Memory B cell (primary cell): Measurements from ENCODE around the gene GPBP1L1.

Experiments
- ATAC-seq: fragments of 150-1000 bp; cut with Tn5 transposase; 2 replicates; pipeline ENCODE4 v1.10.0; 2021; ENCODE audit warnings: low read depth, mild to moderate bottlenecking, moderate library complexity
- DNase-seq, 2 donors: peaks; one replicate each; pipeline ENCODE4 v3.0.0; 2022; ENCODE audit warnings: low spot score in 2 of 2
- H3K27ac Mint-ChIP-seq: one replicate; pipeline ENCODE4 v1.8.0; 2022; ENCODE audit warnings: mild to moderate bottlenecking, moderate library complexity, mixed read lengths
- H3K27me3 Mint-ChIP-seq: one replicate; pipeline ENCODE4 v1.8.0; 2022; ENCODE audit warnings: mixed read lengths
- H3K36me3 Mint-ChIP-seq: one replicate; pipeline ENCODE4 v1.8.0; 2022; ENCODE audit warnings: mild to moderate bottlenecking, mixed read lengths
- H3K4me1 Mint-ChIP-seq: one replicate; pipeline ENCODE4 v1.8.0; 2022; ENCODE audit warnings: mixed read lengths
- H3K4me3 Mint-ChIP-seq: one replicate; pipeline ENCODE4 v1.8.0; 2022; ENCODE audit warnings: mild to moderate bottlenecking, moderate library complexity, mixed read lengths
- H3K9me3 Mint-ChIP-seq: one replicate; pipeline ENCODE4 v1.8.0; 2022; ENCODE audit warnings: mixed read lengths

GPBP1L1 gene

DNA sequence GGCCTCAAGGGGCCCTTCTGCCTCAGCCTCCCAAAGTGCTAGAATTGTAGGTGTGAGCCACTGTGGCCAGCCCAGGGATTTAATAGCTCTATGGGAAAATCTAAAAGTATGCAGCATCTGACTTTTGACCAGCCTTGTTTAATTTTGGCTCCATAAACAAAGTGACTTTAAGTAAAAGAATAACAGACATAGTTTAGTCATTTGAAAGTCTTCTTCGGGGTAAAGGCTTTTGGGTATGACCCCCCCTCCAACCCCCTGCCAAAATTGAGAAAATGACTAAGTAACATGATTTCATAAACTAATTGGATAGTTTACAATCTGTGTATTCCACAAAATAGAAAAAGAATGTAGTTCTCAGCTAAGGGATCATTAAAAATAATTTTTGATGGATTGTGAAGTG is 17.0 kb downstream of the GPBP1L1 start:
- no peak overlapping the region for H3K4me3 Mint-ChIP-seq
- peaks cover 38% of the 10 kb centered on the region for H3K4me1 Mint-ChIP-seq
- DNase-seq (no peak), ATAC-seq (no peak)
- no peaks in the 10 kb centered on the region for H3K9me3 Mint-ChIP-seq
- H3K27me3 Mint-ChIP-seq: no peaks in the 10 kb centered on the region
- H3K36me3 Mint-ChIP-seq: peaks cover 16% of the 10 kb centered on the region
- H3K27ac Mint-ChIP-seq: peak overlapping the region; percentile 67

DNA sequence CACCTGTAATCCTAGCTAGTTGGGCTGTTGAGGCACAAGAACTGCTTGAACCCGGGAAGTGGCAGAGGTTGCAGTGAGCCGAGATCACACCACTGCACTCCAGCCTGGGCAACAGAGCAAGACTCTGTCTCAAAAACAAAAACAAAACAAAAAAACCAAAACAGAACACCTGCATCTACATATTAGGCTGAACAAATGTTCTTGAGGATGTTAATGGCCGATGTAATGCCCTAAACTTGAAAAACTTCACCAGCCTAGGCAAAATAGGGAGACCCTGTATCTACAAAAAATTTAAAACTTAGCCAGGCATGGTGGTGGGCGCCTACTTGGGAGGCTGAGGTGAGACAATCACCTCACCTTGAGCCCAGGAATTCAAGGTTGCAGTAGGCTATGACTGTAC is 17.8 kb downstream of the GPBP1L1 start:
- Mint-ChIP-seq H3K27me3 (no peaks in the 10 kb centered on the region), H3K36me3 (peaks cover 16% of the 10 kb centered on the region), H3K4me3 (no peak overlapping the region), H3K27ac (no peak overlapping the region), H3K4me1 (peaks cover 37% of the 10 kb centered on the region), H3K9me3 (no peaks in the 10 kb centered on the region)
- no peak for ATAC-seq
- DNase-seq: no peak

DNA sequence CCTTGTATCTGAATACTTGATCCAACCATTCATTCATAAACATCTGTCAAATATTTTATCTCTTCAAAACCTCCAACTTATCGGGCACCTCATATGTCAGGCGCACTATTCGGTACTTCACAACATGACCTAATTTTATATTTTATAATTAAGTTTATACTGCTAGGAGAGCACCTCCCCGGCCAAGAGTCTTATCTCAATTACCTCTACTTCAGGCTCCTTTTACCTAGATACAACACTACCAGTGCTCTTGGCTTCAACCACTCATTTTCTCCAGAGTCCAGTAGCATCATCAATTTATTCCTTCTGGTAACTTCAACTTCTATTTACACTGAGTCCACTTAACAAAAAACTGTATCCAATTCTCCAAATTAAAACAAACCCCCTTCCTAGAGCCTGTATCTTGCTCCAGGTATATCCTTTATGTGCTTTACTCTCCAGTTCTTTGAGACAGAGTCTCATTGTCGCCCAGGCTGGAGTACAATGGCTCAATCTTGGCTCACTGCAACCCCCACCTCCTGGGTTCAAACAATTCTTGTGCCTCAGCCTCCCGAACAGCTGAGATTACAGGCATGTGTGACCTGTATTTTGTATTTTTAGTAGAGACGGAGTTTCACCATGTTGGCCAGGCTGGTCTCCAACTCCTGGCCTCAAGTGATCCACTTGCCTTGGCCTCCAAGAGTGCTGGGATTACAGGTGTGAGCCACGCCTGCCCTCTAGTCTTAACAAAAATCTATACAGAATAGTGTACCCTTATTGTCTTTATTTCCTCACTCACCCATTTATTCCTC is 18.8 kb downstream of the GPBP1L1 start:
- H3K9me3 Mint-ChIP-seq: no peaks in the 10 kb centered on the region
- DNase-seq: no peak
- peaks cover 34% of the 10 kb centered on the region for H3K4me1 Mint-ChIP-seq

DNA sequence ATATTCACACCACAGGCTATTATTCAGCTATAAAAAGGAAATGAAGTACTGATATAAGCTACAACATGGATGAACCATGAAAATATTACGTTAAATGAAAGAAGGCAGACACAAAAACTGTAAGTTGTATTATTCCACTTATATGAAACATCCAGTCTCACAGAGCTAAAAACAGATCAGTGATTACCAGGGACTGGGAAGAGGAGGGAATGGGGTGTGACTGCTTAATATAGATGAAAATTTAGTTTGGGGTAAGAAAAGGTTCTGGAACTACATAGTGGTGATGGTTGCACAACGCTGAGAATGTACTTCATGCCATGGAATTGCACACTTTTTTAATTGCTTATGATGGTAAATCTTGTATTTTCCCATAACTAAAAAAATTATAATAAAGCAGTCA is 19.5 kb downstream of the GPBP1L1 start:
- Mint-ChIP-seq H3K9me3 (no peaks in the 10 kb centered on the region), H3K36me3 (peaks cover 11% of the 10 kb centered on the region), H3K4me3 (no peak overlapping the region), H3K27me3 (no peaks in the 10 kb centered on the region), H3K27ac (peak overlapping the region; percentile 47), H3K4me1 (peaks cover 34% of the 10 kb centered on the region)
- ATAC-seq: no peak
- DNase-seq: no peak

More for the DNA sequence above, 18.8 kb downstream of the GPBP1L1 start:
- ATAC-seq: no peak
- peaks cover 12% of the 10 kb centered on the region for H3K36me3 Mint-ChIP-seq
- no peaks in the 10 kb centered on the region for H3K27me3 Mint-ChIP-seq
- peak overlapping the region; percentile 47 for H3K27ac Mint-ChIP-seq
- H3K4me3 Mint-ChIP-seq: no peak overlapping the region

DNA sequence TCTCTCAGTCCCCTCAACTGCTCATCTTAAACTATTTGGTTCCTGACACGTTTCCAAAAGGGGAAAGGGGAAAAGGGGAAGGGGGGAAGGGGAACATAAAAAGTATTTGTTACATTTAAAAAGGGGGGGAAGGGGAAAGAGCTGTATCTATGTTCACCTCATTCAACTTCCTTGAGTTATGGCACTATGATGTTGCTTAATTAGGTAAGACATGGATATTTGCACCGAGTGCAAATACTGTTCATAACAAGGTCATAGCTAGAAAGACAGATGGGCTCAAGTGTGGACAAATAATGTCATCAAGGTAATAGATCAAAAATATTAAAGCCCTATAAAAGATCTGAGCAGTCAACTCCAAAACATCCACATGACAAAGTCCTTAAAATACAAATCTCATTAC is 26.0 kb downstream of the GPBP1L1 start:
- no peaks in the 10 kb centered on the region for H3K27me3 Mint-ChIP-seq
- H3K27ac Mint-ChIP-seq: no peak overlapping the region
- DNase-seq (no peak), ATAC-seq (no peak)
- H3K36me3 Mint-ChIP-seq: peaks cover 23% of the 10 kb centered on the region
- peaks cover 9% of the 10 kb centered on the region for H3K4me1 Mint-ChIP-seq
- no peak overlapping the region for H3K4me3 Mint-ChIP-seq
- H3K9me3 Mint-ChIP-seq: no peaks in the 10 kb centered on the region

DNA sequence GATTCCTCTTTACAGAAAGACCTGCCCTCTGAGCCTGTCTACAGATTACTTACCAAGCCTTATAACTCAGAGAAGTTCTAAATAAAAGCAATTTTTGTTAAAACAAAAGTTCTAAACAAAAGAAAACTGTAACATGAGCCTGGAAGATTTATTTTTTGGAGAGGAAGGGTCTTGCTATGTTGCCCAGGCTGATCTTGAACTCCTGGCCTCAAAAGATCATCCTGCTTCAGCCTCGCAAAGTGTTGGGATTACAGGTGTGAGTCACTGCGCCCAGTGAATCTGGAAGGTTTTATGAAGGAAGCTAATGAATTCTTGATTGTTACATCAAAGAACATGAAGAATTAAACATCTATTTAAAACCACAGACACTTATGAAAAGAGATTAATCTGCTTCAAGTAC is 27.1 kb downstream of the GPBP1L1 start:
- DNase-seq: no peak
- H3K27ac Mint-ChIP-seq: no peak overlapping the region
- H3K36me3 Mint-ChIP-seq: peaks cover 24% of the 10 kb centered on the region
- no peaks in the 10 kb centered on the region for H3K27me3 Mint-ChIP-seq
- ATAC-seq: no peak
- H3K4me3 Mint-ChIP-seq: no peak overlapping the region
- peaks cover 6% of the 10 kb centered on the region for H3K4me1 Mint-ChIP-seq
- no peaks in the 10 kb centered on the region for H3K9me3 Mint-ChIP-seq

DNA sequence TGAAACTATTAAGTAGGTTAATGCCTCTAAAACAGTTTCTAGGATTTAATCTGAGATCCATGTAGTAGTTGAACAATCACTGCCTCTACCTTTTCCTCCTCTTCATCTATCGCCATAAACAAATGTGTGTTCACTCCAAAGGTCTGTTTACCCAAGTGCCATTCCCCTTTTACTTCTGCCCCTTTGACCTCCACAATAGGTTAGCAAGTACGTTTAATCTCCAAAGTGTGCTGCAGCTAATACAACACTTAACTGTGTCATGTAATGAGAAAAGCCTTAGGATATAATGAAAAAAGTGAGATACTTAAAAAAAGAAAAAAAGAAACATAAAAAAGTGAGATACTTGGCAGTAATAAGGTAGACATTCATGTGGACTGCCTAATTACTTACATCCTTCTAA is 28.2 kb downstream of the GPBP1L1 start:
- no peak for ATAC-seq
- Mint-ChIP-seq H3K4me1 (peaks cover 3% of the 10 kb centered on the region), H3K36me3 (peaks cover 21% of the 10 kb centered on the region), H3K4me3 (no peak overlapping the region), H3K27me3 (no peaks in the 10 kb centered on the region), H3K9me3 (no peaks in the 10 kb centered on the region), H3K27ac (no peak overlapping the region)
- DNase-seq: no peak

DNA sequence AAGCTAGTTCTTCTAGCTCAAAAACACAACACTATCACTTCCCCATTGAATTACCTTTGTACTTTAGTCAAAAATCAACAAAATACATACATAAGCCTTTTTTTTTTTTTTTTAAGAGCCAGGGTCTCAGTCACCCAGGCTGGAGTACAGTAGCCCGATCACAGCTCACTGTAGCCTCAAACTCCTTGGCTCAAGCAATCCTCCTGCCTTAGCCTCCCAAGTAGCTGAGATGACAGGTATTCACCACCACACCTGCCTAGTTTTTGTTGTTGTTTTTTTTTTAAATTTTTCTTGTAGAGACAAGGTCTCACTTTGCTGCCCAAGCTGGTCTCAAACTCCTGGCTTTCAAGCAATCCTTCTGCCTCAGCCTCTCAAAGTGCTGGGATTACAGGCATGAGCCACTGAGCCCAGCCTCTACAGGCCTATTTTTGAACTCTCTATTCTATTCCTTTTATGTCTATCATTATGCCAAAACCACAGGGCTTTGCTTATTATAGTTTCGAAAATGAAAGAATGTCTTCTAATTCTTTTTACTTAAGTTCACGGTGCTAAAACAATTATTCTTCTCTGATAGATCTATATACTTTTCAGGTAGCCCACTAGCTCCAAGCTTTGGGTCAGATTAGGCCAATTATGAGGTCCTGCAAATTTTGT is 29.6 kb downstream of the GPBP1L1 start:
- DNase-seq (no peak), ATAC-seq (no peak)
- no peaks in the 10 kb centered on the region for H3K27me3 Mint-ChIP-seq
- peaks cover 23% of the 10 kb centered on the region for H3K36me3 Mint-ChIP-seq
- H3K9me3 Mint-ChIP-seq: no peaks in the 10 kb centered on the region
- H3K4me1 Mint-ChIP-seq: no peaks in the 10 kb centered on the region
- H3K4me3 Mint-ChIP-seq: no peak overlapping the region
- H3K27ac Mint-ChIP-seq: no peak overlapping the region

DNA sequence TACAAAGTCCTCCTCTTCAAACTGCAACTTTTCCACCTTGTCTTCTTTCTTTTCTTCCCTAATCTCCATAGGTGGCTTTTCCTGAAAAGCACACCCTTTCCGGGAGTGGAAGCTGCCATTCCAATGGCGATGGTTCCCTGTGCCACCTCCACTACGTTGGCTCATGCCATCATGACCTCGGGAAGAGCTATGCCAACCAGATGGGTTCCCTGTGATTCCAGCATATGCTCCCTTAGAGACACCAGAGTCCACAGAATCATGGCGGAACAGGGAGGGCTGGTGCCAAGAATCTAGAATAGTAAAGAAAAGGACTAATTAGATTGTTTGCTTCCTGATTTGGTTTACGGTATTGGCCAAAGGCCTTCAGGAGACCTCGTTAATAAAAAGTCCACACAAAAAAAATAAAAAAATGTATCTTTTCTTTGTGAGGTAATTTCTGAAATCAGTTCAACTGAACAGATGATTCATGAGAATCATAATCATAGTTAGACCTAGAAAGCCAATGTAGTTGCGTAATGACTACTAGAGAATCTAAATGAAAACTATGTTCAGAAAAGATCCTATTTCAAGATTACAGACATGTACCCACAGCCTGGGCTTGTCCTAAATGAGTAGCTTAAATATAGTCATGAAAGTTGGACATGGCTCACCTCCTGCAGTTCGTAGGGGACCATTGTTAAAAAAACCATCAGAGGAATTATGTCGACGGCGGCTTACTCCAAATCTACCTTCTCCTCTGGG is 31.6 kb downstream of the GPBP1L1 start:
- ATAC-seq (no peak), DNase-seq (no peak)
- Mint-ChIP-seq H3K27ac (no peak overlapping the region), H3K4me1 (peaks cover 3% of the 10 kb centered on the region), H3K36me3 (peaks cover 27% of the 10 kb centered on the region), H3K9me3 (no peaks in the 10 kb centered on the region), H3K27me3 (no peaks in the 10 kb centered on the region), H3K4me3 (no peak overlapping the region)

DNA sequence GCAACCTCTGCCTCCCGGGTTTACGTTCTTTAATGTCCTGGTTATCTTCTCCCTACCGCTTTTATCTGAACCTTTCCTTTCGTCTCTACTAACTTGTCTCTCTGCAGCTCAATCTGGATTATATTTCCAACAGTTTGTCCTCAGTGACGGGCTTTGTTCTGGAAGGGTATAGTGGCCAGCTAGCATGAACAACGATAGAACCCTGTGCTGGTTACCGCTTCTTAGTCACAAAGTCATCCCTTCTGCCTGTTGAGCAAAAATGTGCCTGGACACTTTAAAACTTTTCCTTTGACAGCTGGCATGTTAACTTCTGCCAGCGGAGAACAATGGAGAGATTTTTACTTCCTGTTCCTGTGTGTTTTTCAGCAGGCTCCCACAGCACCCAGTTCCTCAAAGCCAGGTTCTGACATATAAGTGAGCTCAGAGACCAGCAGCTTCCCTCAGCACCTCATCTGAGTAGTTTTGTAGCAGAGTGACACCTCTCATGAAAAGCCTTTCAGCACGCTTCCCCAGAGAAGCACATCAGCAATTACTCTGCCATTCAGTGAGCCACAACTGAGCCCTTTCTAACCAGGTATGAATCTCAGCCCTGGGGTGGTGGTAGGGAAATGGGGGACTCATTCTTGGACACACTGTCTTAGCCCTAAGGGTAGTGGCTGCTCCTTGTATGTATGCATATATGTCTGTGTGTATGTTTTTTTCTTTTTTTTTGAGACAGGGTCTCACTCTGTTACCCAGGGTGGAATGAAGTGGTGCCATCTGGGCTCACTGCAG is 38.9 kb downstream of the GPBP1L1 start:
- Mint-ChIP-seq H3K4me1 (peaks cover 11% of the 10 kb centered on the region), H3K36me3 (peaks cover 16% of the 10 kb centered on the region), H3K9me3 (no peaks in the 10 kb centered on the region), H3K27ac (peak overlapping the region; percentile 51), H3K27me3 (no peaks in the 10 kb centered on the region), H3K4me3 (no peak overlapping the region)
- ATAC-seq (no peak), DNase-seq (no peak)

DNA sequence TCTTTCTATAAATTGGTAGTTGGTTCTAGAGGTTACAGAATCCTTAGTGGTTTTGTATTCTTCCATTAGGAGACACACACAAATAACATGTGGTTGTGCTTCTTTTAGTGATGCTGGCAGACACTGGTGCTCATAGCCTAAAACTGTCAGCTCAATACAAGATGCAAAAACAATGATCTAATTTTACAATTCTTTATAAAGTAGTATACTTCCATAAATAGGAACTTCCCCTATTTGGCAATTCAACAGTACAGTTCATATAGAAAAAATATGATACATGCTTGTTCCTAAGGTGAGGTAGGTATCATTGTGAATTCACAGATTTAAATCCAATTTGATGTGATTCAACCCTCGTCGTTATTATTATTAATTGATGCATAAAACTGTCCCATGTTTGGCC is 41.7 kb downstream of the GPBP1L1 start:
- no peaks in the 10 kb centered on the region for H3K9me3 Mint-ChIP-seq
- H3K27me3 Mint-ChIP-seq: no peaks in the 10 kb centered on the region
- H3K4me3 Mint-ChIP-seq: no peak overlapping the region
- ATAC-seq: no peak
- peaks cover 23% of the 10 kb centered on the region for H3K36me3 Mint-ChIP-seq
- peak overlapping the region; percentile 54 for H3K27ac Mint-ChIP-seq
- DNase-seq: no peak
- peaks cover 8% of the 10 kb centered on the region for H3K4me1 Mint-ChIP-seq

DNA sequence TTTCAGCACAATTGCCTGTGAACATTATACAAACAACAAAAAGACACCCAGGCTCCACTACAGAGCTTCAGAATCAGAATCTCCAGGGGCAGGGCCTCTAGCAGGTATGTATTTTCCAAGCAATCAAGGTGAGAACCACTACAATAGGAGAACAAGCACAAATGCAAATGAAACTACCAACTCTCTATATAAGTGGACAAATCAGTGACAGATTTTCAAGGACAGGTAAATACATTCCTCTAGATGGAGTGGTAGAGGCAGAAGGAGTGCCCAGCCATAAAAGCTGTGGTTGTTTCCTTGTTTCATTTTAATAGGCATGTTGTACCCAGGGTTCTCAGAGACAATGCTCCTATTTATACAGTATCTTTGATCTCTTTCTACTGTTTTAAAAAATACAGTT is 42.4 kb downstream of the GPBP1L1 start:
- Mint-ChIP-seq H3K4me3 (no peak overlapping the region), H3K36me3 (peaks cover 23% of the 10 kb centered on the region), H3K4me1 (peaks cover 8% of the 10 kb centered on the region), H3K27ac (no peak overlapping the region), H3K27me3 (no peaks in the 10 kb centered on the region), H3K9me3 (no peaks in the 10 kb centered on the region)
- no peak for DNase-seq
- ATAC-seq: no peak

DNA sequence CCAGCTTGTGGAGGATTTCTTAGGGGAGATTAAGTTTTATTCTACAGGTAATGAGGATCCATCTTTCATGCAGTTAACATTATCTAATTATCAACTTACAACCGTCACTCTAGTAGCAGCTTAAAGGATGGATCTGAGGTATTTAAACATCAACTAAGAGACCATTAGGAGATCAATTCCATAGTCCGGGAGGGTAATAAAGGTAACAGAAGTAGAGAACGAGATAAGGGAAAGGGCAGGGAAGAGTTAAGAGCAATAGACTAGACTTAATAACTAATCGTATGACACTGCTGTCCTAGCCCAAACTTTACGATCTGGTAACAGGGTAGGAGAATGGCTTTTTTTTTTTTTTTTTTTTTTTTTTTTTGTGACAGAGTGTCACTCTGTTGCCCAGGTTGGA is 43.0 kb downstream of the GPBP1L1 start:
- no peak for ATAC-seq
- Mint-ChIP-seq H3K4me1 (peaks cover 8% of the 10 kb centered on the region), H3K36me3 (peaks cover 22% of the 10 kb centered on the region), H3K27ac (no peak overlapping the region), H3K4me3 (no peak overlapping the region), H3K27me3 (no peaks in the 10 kb centered on the region), H3K9me3 (no peaks in the 10 kb centered on the region)
- DNase-seq: no peak

DNA sequence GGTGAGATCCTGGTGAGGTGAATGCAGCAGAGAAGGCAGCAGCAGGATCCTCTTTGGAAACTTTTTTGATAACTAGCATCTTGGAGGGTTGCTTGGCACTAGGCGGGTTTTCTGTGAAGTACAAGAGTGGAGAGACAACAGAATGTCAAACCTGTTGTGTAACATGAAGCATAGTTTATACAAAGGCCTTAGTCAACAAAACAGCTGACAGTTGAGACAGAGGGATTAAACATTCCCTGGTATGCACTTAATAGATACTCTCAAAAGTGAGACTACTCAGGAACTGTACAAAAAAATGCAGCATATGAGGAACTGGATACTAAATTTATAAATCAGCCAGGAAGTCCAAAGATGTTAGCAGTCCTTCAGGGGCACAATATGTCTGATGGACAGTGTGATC is 46.0 kb downstream of the GPBP1L1 start:
- Mint-ChIP-seq H3K9me3 (no peaks in the 10 kb centered on the region), H3K4me1 (peaks cover 2% of the 10 kb centered on the region), H3K36me3 (peaks cover 21% of the 10 kb centered on the region), H3K4me3 (no peak overlapping the region), H3K27ac (no peak overlapping the region), H3K27me3 (no peaks in the 10 kb centered on the region)
- no peak for DNase-seq
- no peak for ATAC-seq
